Measurements from ENCODE around the gene KBTBD2.
"Not testable (repeated sequence)": the region's sequence is repeated elsewhere in the genome, so short reads cannot be mapped to it uniquely, and the experiment has no call there.

Gene KBTBD2

DNA sequence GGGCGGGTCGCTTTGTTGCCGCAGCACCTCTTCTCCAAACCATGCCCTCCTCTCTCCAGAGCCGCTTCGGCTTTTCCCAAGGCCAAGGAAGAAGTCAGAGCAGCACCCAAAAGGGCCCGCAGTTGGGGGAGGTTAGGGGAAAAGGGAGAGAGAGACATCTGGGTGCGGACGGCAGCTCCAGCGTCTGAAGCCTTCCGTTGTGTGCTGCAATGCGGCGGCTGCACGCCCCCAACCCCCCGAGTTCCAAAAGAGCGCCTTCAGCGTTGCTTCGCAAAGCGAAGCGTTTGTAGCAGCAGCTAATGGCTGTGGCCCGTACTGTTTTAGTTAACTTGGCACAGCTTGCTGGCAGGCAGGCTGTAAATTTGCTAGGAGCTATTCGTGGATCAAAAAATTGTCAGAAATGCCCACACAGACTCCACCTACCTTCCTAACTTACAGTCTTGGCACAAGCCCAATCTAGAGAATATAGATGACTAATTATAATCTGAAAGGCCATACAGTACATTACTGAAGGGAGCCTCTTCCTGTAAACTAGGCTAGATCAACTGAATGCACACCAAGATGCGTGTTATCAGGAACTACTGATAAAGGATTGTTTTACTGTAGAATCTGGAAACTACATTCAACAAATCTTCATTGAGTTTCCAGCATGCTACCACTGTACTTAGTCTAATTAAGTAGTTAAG, 1.1 kb upstream of the KBTBD2 start:
- no peak for DNase-seq

DNA sequence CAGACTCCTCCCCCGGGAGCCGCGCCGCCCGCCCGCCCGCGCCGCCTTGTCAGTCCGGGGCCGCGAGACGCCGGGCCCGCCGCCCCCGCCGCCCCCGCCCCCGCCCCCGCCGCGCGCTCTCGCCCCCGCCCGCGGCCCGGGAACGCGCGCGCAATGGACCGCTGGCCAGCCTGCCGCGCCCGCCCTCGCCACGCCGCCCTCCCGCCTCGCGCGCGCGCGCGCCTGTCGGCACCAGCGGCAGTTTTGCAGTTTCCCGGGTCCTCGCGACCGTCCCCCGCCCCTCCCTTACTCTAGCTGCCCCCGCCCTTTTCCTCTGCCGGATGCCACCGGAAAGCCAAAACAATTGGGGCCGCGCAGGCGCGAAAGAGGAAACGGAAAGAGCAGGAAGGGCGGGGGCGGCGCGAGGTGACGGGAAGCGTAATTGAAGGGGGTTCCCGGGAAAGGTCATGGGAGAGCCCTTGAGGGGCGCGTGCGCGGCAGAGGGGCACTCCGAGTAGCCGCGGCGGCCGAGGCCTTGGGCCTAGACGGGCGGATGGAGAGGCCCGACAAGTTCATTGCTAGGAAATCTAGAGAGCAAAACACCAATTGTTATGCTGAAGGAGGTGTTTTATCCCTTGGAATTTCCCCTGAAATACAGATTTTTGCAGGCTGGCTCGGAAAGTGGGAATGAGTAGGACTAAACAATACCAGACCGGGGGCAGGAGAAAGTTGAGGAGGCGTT, 400 bp upstream of the KBTBD2 start:
- DNase-seq, result peak; percentile 85

DNA sequence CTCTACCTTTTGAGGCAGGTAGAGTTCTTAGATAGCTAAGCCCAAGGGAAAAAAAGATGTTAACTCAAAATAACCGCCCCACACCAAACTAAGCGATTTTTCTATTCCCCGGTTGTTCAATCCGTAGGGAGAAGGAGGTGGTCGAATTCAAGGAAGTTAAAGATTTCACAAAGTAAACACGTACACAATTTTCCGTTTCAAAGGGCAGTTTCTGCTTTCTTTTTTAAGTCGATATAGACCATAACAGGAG, 842 bp downstream of the KBTBD2 start:
- DNase-seq, result no peak

DNA sequence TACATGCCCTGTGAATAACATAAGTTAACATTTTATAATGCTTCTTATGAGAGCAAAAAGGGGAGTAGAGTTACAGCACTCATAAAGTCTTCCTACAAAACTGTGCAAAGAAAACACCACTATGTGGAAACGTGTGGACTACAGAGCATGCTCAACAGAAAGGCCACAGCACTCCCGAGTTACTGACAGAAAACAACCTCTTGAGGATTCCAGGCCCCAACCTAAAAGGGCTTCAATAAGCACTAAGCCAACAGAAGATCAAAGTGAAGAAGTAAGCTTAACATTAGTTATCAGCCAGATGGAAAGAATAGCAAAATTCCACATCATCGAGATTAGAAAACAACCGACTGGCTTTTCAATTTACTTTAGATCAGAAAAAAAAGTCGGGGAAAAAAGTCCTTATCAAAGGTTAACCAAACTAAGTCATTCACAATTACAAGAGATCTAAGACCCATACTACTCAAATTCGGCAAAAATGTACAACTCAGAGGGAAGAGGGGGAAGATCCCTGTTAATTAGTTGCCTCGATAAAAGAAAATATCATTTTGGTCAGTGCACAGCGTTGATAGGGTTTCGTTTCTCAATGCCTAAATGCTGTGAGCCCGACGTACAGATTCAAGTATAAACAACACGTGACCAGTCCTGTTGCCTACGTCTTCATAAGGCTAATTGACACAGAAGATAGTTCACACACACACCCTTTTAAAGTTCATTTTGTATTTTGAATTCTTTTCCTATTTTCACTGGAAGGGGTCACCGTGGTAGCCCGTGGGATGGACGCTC, 1.4 kb downstream of the KBTBD2 start:
- DNase-seq, result no peak

DNA sequence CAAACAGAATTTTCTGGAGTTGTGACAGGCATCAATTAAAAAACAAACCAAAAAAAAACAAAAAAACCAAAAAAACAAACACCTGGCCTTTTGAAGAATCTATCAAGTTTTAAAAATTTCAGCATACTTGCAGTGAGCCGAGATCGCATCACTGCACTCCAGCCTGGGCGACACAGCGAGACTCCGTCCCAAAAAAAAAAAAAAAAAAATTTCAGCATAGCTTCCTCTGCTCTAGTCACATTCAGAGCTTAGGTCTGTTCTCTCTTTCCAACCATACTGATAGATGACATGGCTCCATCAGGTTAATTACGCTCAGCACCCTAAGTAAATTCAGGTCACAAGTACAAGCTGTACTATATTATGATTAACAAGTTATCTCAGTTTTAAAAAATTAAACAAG, 3.1 kb downstream of the KBTBD2 start:
- DNase-seq, result no peak

DNA sequence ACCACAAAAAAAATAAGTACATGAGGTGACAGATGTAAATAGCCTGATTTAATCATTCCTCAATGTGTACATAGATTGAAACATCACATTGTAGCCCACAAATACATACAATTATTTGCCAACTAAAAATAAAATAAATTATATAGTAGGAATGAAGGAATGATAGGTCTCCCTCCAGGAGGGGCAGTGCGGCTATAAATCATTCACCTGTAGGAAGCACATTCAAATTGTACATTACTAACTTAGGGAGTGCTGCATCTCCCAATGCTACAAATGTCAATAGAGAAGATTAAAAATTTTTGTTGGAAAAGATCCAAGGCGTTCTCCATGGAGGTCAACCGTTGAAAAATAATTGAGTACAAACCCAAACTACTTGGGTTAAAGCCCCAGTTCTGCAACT, 4.2 kb downstream of the KBTBD2 start:
- DNase-seq, result no peak

DNA sequence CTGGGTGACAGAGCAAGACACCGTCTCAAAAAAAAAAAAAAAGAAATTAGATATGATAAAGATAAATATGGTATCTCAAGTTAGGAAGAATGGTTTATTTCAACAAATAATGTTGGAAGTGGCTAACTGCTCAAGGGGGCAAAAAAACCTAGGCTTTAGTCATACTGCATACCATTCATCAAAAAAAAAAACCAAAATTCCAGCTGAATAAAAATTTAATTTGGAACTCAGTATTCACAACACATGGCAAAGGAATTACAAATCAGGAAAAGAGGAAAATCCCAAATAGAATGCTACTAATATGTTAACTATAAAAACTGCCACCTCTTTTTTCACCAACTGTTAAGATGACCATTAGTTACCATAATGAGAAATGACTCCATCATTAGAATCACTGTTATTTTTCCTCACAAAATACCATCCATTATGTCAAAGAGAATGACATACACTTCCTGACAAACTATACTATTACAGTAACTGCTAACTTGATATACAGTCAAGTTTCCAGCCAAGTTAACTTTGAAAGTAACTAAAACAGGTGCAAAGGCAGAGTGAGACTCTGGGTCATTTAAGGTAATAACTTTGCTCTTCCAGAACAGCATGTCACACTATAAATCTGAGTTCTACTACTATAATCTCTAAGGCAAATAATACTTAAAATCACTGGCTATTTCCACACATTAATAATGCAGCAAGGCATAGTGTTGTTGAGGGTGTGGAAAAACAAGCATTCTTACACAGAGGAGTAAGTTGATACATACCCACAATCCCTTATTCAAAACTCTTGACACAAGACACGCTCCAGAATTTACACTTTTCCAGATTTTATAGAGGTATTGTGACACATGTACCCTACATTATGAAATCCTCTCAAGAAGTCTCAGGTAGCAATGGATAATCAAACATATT, 10.2 kb downstream of the KBTBD2 start:
- DNase-seq, result no peak

DNA sequence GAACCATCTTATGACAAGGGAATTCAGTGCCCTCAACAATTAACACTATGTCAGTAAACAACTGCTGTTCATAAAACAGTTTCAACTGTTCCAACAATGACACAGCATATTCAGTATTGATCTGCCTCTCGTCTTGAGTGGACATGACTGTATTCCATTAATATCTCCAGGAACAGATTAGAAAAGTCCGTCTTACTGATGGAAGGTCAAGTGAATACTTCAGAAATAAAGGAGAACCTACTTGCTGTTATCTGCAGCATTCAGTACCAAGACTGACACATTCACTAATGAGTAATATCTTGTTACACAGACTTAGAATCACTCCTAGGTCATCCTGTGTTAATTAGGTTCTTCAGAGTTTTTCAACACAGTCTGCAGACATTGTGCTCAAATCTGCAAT, 12.1 kb downstream of the KBTBD2 start:
- DNase-seq, result no peak

DNA sequence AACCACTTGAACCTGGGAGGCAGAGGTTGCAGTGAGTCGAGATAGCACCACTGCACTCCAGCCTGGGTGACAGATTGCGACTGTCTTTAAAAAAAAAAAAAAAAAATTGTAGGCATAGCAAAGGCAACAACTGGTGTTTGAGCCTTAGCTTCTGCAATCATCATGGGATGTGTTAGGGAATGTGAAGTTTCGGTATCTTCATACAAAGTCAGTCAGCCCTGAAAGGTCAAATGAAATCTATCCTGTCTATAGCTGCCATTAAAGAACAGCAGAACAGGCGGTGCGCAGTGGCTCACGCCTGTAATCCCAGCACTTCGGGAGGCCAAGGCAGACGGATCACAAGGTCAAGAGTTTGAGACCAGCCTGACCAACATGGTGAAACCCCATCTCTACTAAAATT, 13.5 kb downstream of the KBTBD2 start:
- not testable (repeated sequence) for DNase-seq

DNA sequence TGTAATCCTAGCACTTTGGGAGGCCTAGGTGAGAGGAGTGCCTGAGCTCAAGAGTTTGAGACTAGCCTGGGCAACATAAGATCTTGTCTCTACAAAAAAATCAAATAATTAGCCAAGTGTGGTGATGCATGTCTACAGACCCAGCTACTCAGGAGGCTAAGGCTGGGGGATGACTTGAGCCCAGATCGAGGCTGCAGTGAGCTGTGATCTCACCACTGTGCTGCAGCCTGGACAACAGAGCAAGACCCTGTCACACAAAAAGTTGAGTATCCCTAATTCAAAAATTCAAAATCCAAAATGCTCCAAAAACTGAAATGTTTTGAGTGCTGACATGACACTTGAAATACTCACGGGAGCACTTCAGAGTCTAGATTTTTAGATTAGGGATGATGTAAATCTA, 19.1 kb downstream of the KBTBD2 start:
- no peak for DNase-seq

DNA sequence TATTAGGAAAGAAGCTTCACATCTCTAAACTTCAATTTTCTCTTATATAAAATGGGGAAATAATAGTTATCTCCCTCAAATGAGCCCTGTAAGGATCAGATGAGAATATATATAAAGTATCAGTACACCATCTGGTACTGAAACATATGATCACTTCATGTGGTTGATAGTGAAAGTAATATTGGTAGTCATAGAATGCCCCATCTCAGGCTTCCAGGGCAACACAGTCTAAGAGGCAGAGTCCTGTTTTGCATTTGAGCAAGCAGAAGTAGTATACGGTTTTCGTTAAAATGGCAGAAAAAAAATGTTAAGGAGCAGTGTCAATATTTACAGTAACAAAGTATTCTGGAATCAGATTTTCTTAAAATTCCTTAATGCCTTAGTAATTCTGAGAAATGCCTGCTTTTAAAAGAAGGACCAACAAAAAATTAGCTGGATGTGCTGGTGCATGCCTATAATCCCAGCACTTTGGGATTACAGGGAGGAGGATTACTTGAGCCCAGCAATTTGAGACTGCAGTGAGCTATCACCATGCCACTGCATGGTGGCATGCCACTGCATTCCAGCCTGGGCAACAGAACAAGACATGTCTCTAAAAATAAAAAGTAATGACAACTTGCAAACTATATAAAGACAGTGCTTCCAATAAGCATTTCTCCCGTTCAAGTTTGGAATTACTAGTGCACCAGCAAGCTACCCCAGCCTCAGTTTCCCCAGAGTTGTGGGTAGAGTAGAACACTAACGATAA, 19.8 kb downstream of the KBTBD2 start:
- no peak for DNase-seq

DNA sequence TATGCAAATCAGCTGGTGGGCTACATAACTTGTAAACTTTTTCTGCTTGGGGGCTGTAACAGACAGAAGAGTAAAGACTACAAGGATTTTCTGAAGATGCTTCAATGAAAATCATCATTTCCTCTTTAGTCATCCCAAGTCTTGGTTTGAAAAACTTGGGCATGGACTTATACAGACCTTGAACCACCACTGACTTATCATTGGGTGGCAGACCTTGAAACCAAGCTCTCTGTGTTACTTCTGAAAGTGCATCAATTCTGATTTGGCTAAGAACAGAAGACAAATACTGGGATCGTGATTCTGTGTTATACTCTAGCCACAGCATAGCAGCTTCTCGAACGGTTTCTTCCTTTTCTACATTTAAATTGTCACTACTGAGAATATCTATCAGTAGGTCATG, 21.3 kb downstream of the KBTBD2 start:
- no peak for DNase-seq

DNA sequence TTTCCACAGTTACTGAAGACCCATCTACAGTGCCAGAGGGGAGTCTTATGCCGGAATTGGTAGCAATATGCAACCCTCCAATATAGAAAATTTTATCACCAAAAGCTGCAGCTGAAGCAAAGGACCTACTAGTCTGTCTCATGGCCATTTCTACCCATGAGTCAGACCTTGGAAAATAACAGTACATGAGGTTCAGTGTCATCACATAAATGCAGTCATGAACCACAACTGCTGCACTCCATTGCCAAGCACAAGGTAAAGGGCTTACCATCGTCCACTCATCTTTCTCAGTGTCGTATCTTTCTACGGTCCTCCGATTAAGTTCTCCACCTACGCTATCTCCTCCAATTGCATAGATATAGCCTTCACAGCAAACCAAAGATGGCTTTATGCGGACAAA, 21.8 kb downstream of the KBTBD2 start:
- DNase-seq, result no peak

DNA sequence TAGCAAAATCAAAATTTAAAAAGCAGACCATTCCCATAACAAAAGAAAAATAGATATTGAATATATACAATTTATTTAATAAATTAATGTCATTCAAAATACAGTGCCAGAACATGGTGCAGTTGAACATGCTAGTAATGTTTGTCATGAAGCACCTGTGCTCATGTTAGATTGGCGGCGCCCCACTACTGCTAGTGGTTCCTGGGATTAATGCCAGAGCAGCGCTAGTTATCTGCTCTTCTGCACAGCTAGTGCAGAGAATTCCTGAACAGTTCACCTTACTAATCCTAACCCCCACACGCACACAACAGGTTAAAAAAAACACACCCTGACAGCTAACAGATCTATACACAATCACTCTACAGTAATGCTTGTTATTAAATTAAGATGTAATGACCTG, 23.4 kb downstream of the KBTBD2 start:
- no peak for DNase-seq

DNA sequence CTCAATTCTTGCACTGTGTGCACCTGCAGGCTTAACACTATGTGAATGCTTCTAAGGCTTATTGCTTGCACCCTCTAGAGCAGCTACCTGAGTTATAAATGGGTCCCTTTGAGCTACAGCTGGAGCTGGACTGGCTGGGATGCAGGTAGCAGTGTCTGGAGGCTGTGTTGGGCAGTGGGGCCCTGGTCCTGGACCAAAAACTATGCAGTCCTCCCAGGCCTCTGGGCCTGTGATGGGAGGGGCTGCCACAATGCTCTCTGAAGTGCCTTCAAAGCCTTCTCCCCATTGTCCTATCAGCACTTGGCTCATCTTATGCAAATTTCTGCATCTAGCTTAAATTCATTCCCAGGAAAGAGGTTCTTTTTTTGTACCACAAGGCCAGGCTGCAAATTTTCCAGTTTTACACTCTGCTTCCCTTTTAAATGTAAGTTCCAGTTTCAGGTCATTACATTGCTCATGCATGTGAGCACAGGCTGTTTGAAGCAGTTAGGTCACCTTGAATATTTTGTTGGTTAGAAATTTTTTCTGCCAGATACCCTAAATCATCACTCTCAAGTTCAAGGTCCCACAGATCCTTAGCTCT, 26.0 kb downstream of the KBTBD2 start:
- no peak for DNase-seq

DNA sequence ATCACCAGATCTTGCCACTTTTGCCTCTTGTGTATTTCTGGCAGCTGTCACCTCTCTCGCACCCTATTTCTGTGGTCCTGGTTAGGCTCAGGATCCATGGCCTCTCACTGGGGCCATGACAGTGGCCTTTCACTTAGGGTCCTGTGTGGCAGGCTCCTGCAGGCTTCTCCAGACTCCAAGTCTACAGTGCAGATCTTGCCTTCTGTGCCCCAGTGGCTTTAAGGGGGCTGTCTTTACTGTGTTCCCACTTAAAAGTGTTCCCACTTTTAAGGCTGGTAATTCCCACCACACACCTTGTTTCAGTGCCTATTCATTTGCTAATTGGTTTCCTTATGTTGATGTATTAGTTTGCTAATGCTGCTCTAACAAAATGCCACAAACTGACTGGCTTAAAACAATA, 27.7 kb downstream of the KBTBD2 start:
- not testable (repeated sequence) for DNase-seq

DNA sequence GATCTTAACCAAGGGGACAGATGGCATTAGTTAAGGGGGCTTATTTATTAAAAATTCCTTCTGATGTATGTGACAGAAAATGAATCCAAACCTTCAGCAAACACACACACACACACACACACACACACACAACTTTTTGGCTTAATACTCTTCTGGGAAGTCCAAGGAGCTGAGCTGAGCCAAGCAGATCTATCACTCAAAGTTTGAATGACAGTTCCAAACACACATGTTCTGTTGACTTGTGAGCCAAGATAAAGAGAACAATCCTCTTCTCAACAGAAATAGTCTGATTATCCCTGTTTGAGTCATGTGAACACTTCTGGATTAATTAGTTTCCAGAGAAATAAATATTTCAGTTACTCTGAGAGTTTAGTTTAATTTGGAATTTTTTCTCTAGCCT, 31.5 kb downstream of the KBTBD2 start:
- no peak for DNase-seq

DNA sequence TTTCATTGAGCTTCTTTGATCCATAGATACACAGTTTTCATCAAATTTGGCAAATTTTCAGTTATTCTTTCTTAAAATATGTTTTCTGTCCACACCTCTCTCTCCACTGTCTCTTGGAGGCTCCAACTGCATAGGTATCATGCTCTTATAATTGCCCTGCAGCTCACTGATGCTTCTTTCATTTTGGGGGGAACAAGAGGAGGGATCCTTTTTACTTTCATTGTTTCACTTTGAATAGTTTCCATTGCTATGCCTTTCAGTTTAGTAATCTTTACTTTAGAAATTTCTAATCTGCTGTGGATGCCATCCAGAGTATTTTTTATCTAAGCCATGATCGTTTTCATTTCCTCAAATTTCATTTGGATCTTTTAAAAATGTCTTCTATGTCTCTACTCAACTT, 32.9 kb downstream of the KBTBD2 start:
- no peak for DNase-seq

DNA sequence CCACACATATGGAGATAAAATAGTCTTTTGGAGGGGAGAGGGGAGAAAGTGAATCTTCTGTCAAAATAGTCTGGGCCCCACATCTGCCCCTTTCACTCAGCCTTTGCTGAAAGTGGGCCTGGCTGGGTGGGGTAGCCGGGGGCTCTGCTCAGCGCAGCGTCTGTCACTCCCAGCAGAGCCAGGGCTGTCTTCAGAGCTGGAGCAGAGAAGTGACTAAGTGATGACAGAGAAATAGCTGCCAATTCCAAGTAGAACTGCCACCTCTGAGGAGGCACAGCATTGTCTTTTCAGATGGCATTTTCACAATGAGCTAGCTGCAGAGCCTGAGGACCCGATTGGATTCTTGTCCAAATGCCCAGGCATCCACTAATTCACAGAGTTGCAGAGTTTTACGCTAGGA, 34.5 kb downstream of the KBTBD2 start:
- DNase-seq, result not testable (repeated sequence)

DNA sequence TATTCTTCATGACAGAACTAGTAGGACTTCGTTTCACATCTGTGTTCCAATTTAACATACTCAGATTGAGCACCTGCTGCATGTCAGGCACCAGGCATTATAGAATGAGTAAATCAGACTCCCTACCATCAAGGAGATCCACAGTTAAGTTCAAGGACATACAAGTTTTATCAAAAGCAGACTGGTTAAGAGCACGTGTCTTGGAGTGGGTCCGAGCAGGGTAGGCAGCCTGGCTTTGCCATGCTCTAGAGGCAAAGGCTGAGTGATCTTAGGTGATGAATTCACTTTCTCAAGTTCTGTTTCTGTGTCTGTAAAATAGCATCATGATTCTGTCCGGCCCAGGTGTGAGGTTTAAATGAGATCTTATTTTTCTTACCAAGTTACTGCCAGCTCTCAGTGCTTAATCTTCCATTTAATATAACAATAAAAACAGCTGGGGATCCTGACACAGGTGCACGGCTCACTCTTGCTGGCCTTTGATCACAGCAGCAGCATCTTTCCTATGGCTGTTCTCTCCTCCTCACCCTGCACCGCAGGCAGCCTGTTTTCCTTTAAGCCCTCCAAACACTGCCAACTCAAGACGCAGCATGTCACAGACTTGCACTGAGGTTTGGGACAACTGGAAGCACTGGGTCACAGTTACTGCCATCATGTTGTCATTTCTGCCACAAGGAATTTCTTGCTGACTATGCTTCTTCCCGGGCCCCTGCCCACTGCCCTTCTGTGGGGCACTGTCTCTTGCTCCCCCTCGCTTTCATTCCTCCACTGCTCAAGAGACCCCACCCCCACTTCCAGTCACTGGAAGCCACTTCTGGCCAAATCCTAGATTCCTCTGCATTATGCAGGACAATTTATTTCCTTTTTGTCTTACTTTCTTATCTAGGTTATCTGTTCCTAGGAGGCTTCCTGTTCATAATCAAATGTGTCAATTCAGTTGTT, 35.5 kb downstream of the KBTBD2 start:
- not testable (repeated sequence) for DNase-seq

DNA sequence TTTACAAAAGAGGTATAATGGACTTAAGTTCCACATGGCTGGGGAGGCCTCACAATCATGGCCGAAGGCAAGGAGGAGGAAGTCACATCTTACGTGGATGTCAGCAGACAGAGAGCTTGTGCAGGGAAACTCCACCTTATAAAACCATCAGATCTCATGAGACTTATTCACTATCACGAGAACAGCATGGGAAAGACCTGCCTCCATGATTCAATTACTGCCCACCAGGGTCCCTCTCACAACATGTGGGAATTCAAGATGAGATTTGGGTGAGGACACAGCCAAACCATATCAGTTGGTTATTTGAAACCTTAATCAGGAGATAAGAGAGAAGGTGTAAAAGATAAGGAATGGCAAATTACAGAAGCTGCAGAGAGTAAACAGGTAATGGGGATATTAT, 40.9 kb downstream of the KBTBD2 start:
- not testable (repeated sequence) for DNase-seq
